A673 (cell line): ENCODE data around the gene CD244. TPM values are rescaled to one million over a fixed set of nuclear protein-coding genes. Genes with fewer than 3 reads are reported as not detected.

Experiments
- BruUV-seq: library from RNA; stranded (reverse); fragments of 400-500 nt; replicated peaks from 2 replicates; lab custom pipeline; 2021; lab: Mats Ljungman, UMichigan
- CTCF ChIA-PET: fragments of 300-600 bp; sonication (Branson Sonifier 250); formaldehyde crosslinking; loops from one replicate; lab custom pipeline; 2022; ENCODE audit warnings: antibody characterized with exemption; lab: Charles Lee
- POLR2A ChIA-PET: fragments of 300-600 bp; sonication (Branson Sonifier 250); formaldehyde crosslinking; loops from one replicate; lab custom pipeline; 2022; ENCODE audit warnings: antibody characterized with exemption; ENCODE audit not compliant: low non-redundant PET; lab: Charles Lee
- DNase-seq: peaks from one replicate; pipeline ENCODE4 v3.0.0-alpha.2; 2015; ENCODE audit warnings: low spot score
- H3K27ac ChIP-seq: fragments of 200-600 bp; sonication (generic); 2 replicates; pipeline ENCODE4 v1.5.1; 2016; ENCODE audit warnings: mixed run types, low read depth, mild to moderate bottlenecking, mixed read lengths, antibody characterized with exemption, low read length; ENCODE audit not compliant: poor library complexity, severe bottlenecking
- H3K27me3 ChIP-seq: fragments of 200-600 bp; sonication (generic); replicated peaks from 2 replicates; pipeline ENCODE4 v1.6.1; 2017; ENCODE audit warnings: mixed run types, low read depth, mild to moderate bottlenecking, mixed read lengths, antibody characterized with exemption, low read length; ENCODE audit not compliant: insufficient read depth, poor library complexity
- H3K36me3 ChIP-seq: fragments of 200-600 bp; sonication (generic); 2 replicates; pipeline ENCODE4 v1.6.1; 2016; ENCODE audit warnings: mixed run types, mild to moderate bottlenecking, mixed read lengths, antibody characterized with exemption, low read length; ENCODE audit not compliant: insufficient read depth, poor library complexity, severe bottlenecking
- H3K4me1 ChIP-seq: fragments of 200-600 bp; sonication (generic); 2 replicates; pipeline ENCODE4 v1.6.1; 2017; ENCODE audit warnings: mixed run types, mild to moderate bottlenecking, mixed read lengths, antibody characterized with exemption, low read length; ENCODE audit not compliant: insufficient read depth, poor library complexity, severe bottlenecking
- H3K4me3 ChIP-seq: fragments of 200-600 bp; sonication (generic); 2 replicates; pipeline ENCODE4 v1.5.1; 2016; ENCODE audit warnings: low read depth, mixed run types, mild to moderate bottlenecking, mixed read lengths, low read length; ENCODE audit not compliant: poor library complexity, severe bottlenecking
- H3K9me3 ChIP-seq: fragments of 200-600 bp; sonication (generic); 2 replicates; pipeline ENCODE4 v1.6.1; 2016; ENCODE audit warnings: mixed run types, low read depth, mild to moderate bottlenecking, mixed read lengths, antibody characterized with exemption, low read length; ENCODE audit not compliant: poor library complexity, severe bottlenecking
- CTCF ChIP-seq: fragments of 300-800, 200-600 bp; sonication (generic); conservative IDR thresholded peaks from 2 replicates; pipeline ENCODE4 v1.5.1; 2017; ENCODE audit warnings: low read depth, mild to moderate bottlenecking, antibody characterized with exemption, low read length, moderate library complexity, mixed read lengths
- EZH2 ChIP-seq: fragments of 200-600 bp; sonication (generic); IDR thresholded peaks from 2 replicates; pipeline ENCODE4 v1.6.1; 2017; ENCODE audit warnings: borderline replicate concordance, low read depth, mild to moderate bottlenecking, mixed read lengths, antibody characterized with exemption, low read length; ENCODE audit not compliant: poor library complexity, severe bottlenecking
- intact Hi-C: fragments of 100-400 bp; cut with micrococcal nuclease; formaldehyde crosslinking; loops from one replicate; pipeline ENCODE4 v1.10.0; 2022; ENCODE audit not compliant: unreplicated experiment
- total RNA-seq: library from RNA; stranded (reverse); gene quantifications from 2 replicates; pipeline ENCODE4 v1.2.3, GENCODE V29; 2021

CD244 gene
- total RNA-seq, 1 experiment from 2014 or later, result not detected

- H3K27ac ChIP-seq, result no peak overlapping the region
- no peak for DNase-seq
- TF ChIP-seq EZH2, result no peak
- TF ChIP-seq CTCF, result no peak
- POLR2A ChIA-PET, result no interaction called here
- no peaks in the 10 kb centered on the region for H3K9me3 ChIP-seq
- intact Hi-C loops, result no loop called here
- H3K4me1 ChIP-seq, result no peaks in the 10 kb centered on the region
- H3K4me3 ChIP-seq, result no peak overlapping the region
- peaks cover 16% of the 10 kb centered on the region for H3K27me3 ChIP-seq
- no peaks in the 10 kb centered on the region for H3K36me3 ChIP-seq
- BruUV-seq, result no TSS peak
- CTCF ChIA-PET, result no interaction called here
These were observed 7.3 kb downstream of the CD244 start for GRCh38 chr1:160855181-160855981.

GRCh38 chr1:160853754-160854153 is 8.9 kb downstream of the CD244 start:
- CTCF ChIA-PET, result no interaction called here
- no peak for TF ChIP-seq CTCF
- TF ChIP-seq EZH2, result no peak
- no peak overlapping the region for H3K4me3 ChIP-seq

GRCh38 chr1:160853014-160853413 is 9.7 kb downstream of the CD244 start:
- CTCF ChIA-PET, result no interaction called here

More at GRCh38 chr1:160853754-160854153, 8.9 kb downstream of the CD244 start:
- POLR2A ChIA-PET, result no interaction called here
- no TSS peak for BruUV-seq
- no peaks in the 10 kb centered on the region for H3K36me3 ChIP-seq
- no peak for DNase-seq
- H3K9me3 ChIP-seq, result no peaks in the 10 kb centered on the region
- H3K4me1 ChIP-seq, result no peaks in the 10 kb centered on the region
- no peak overlapping the region for H3K27ac ChIP-seq
- peaks cover 14% of the 10 kb centered on the region for H3K27me3 ChIP-seq
- intact Hi-C loops, result no loop called here

More at GRCh38 chr1:160853014-160853413, 9.7 kb downstream of the CD244 start:
- POLR2A ChIA-PET, result no interaction called here
- intact Hi-C loops, result no loop called here
- Histone ChIP-seq H3K4me3 (no peak overlapping the region), H3K9me3 (no peaks in the 10 kb centered on the region), H3K27ac (no peak overlapping the region), H3K36me3 (no peaks in the 10 kb centered on the region), H3K27me3 (peaks cover 14% of the 10 kb centered on the region), H3K4me1 (no peaks in the 10 kb centered on the region)
- DNase-seq, result no peak
- BruUV-seq, result no TSS peak
- TF ChIP-seq CTCF (no peak), EZH2 (no peak)
